ENCODE results near the gene TADA3.

The TADA3 gene

GRCh38 chr3:9754678-9755077 lies 37.6 kb downstream of the TADA3 start:
- no peak for DNase-seq

GRCh38 chr3:9750556-9751411 lies 41.5 kb downstream of the TADA3 start:
- DNase-seq = no peak

GRCh38 chr3:9749645-9750555 lies 42.4 kb downstream of the TADA3 start, which contains the start of gene OGG1:
TSS of gene OGG1 (plus strand) at chr3:9749952. CDS start at chr3:9750287, 335 bp downstream.
- peak; percentile 92 for DNase-seq

- DNase-seq = no peak
These were observed 43.0 kb downstream of the TADA3 start for GRCh38 chr3:9749296-9749644.

- no peak for DNase-seq
These were observed 44.2 kb downstream of the TADA3 start for GRCh38 chr3:9748031-9748430.

GRCh38 chr3:9747267-9747666 lies 45.0 kb downstream of the TADA3 start:
- no peak for DNase-seq

GRCh38 chr3:9746330-9746729 lies 45.9 kb downstream of the TADA3 start:
- DNase-seq = no peak

GRCh38 chr3:9745521-9745920 lies 46.8 kb downstream of the TADA3 start:
- DNase-seq = no peak

GRCh38 chr3:9744162-9744561 lies 48.1 kb downstream of the TADA3 start:
- no peak for DNase-seq

GRCh38 chr3:9743548-9743947 lies 48.7 kb downstream of the TADA3 start:
- DNase-seq = no peak

GRCh38 chr3:9742560-9742959 lies 49.7 kb downstream of the TADA3 start:
- DNase-seq = no peak

- DNase-seq = no peak
These were observed 53.1 kb downstream of the TADA3 start for GRCh38 chr3:9739181-9739580.

- DNase-seq = no peak
These were observed 55.4 kb downstream of the TADA3 start for GRCh38 chr3:9736831-9737230.

GRCh38 chr3:9732740-9733115 lies 59.5 kb downstream of the TADA3 start:
- DNase-seq = no peak

- DNase-seq = peak; percentile 50
These were observed 60.1 kb downstream of the TADA3 start for GRCh38 chr3:9732080-9732739.

GRCh38 chr3:9731206-9732079 lies 60.8 kb downstream of the TADA3 start, which contains the start of gene BRPF1:
TSS of gene BRPF1 (plus strand) at chr3:9731735. CDS start at chr3:9734141, 2,406 bp downstream.
- peak; percentile 96 for DNase-seq

- no peak for DNase-seq
These were observed 61.5 kb downstream of the TADA3 start for GRCh38 chr3:9730657-9731205.
